Stimulated activated effector memory CD8-positive, alpha-beta T cell treated with anti-CD3 and anti-CD28 coated beads, Interleukin-12 subunit alpha, Interleukin-12 subunit beta, amount 100 ng/mL, for 72 hours (primary cell): ENCODE measurements around the gene ZBTB8A.
"Not testable (repeated sequence)": the region's sequence is repeated elsewhere in the genome, so short reads cannot be mapped to it uniquely, and the experiment has no call there.

Source experiments
- ATAC-seq: fragments of 150-1000 bp; cut with Tn5 transposase; 2 replicates; pipeline ENCODE4 v1.10.0; 2021
- DNase-seq, 2 donors: peaks; one replicate each; pipeline ENCODE4 v3.0.0; 2021 to 2022; ENCODE audit warnings: low spot score in 2 of 2
- H3K27ac Mint-ChIP-seq: one replicate; pipeline ENCODE4 v1.8.0; 2022; ENCODE audit warnings: mild to moderate bottlenecking, mixed read lengths
- H3K36me3 Mint-ChIP-seq: one replicate; pipeline ENCODE4 v1.8.0; 2022; ENCODE audit warnings: mild to moderate bottlenecking, mixed read lengths
- H3K4me1 Mint-ChIP-seq: one replicate; pipeline ENCODE4 v1.8.0; 2022; ENCODE audit warnings: mixed read lengths
- H3K4me3 Mint-ChIP-seq: one replicate; pipeline ENCODE4 v1.8.0; 2022; ENCODE audit warnings: mild to moderate bottlenecking, mixed read lengths
- H3K9me3 Mint-ChIP-seq: one replicate; pipeline ENCODE4 v1.8.0; 2022; ENCODE audit warnings: mixed read lengths

Gene ZBTB8A

DNA sequence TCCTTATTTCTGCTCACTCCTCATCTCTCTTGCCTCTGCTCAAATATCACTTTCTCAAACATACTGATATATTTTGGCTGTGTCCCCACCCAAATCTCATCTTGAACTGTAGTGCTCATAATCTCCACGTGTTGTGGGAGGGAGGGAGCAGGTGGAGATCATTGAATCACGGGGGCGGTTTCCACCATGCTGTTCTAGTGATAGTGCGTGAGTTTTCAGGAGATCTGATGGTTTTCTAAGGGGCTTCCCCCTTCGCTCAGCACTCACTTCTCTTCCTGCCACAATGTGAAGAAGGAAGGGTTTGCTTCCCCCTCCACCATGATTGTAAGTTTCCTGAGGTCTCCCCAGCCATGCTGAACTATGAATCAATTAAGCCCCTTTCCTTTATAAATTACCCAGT lies 84.5 kb downstream of the ZBTB8A start:
- H3K9me3 Mint-ChIP-seq, result no peaks in the 10 kb centered on the region
- H3K36me3 Mint-ChIP-seq, result peaks cover 69% of the 10 kb centered on the region
- peak overlapping the region; percentile 20 for H3K27ac Mint-ChIP-seq
- DNase-seq (no peak), ATAC-seq (peak; percentile 55)
- peak overlapping the region; percentile 1 for H3K4me3 Mint-ChIP-seq
- H3K4me1 Mint-ChIP-seq, result peaks cover 42% of the 10 kb centered on the region

GRCh38 chr1:32626176-32626575 lies 86.9 kb downstream of the ZBTB8A start:
- H3K9me3 Mint-ChIP-seq, result no peaks in the 10 kb centered on the region
- peaks cover 76% of the 10 kb centered on the region for H3K36me3 Mint-ChIP-seq
- no peak for ATAC-seq
- H3K27ac Mint-ChIP-seq, result no peak overlapping the region
- DNase-seq, result no peak
- H3K4me1 Mint-ChIP-seq, result peaks cover 42% of the 10 kb centered on the region
- H3K4me3 Mint-ChIP-seq, result no peak overlapping the region

- peak overlapping the region; percentile 65 for H3K4me3 Mint-ChIP-seq
- ATAC-seq (peak; percentile 73), DNase-seq (peak in 1 of 2 donors; percentile 59)
- peak overlapping the region; percentile 90 for H3K27ac Mint-ChIP-seq
- peaks cover 34% of the 10 kb centered on the region for H3K4me1 Mint-ChIP-seq
- H3K9me3 Mint-ChIP-seq, result no peaks in the 10 kb centered on the region
- H3K36me3 Mint-ChIP-seq, result peaks cover 78% of the 10 kb centered on the region
Observed at GRCh38 chr1:32627596-32628162, 88.5 kb downstream of the ZBTB8A start.

DNA sequence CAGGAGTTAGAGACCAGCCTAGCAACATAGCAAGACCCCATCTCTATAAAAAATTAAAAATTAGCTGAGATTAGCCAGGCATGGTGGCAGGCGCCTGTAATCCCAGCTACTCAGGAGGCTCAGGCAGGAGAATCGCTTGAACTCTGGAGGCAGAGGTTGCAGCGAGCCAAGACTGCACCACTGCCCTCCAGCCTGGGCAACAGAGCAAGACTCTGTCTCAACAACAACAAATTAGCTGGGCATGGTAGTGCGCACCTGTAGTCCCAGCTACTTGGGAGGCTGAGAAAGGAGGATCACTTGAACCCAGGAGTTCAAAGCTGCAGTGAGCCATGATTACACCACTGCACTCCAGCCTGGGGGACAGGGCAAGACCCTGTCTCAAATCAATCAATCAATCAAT lies 90.9 kb downstream of the ZBTB8A start:
- H3K36me3 Mint-ChIP-seq, result peaks cover 88% of the 10 kb centered on the region
- not testable (repeated sequence) for H3K27ac Mint-ChIP-seq, ATAC-seq

DNA sequence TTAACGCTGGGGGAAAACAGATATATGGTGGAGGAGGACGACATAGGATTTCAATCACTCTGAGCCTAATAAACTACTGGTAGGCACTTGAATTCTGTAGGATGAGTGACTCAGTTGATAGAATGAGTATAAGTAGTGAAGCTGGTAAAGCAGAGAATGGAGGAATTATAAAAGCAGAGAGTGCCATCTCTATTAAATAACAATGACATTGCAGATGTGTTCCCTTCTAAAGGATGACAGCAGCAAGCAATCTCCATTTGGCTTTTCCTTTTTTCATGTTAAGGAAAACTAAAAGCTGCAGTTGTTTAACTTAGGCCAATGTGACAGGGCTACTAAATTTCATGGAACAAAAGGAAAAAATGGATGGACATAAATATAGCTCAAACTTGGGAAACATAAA lies 93.6 kb downstream of the ZBTB8A start:
- Mint-ChIP-seq H3K4me3 (no peak overlapping the region), H3K36me3 (peaks cover 88% of the 10 kb centered on the region), H3K4me1 (peaks cover 24% of the 10 kb centered on the region), H3K9me3 (no peaks in the 10 kb centered on the region), H3K27ac (peak overlapping the region; percentile 29)
- DNase-seq (no peak), ATAC-seq (no peak)

More for the DNA sequence above, 90.9 kb downstream of the ZBTB8A start:
- H3K4me3 Mint-ChIP-seq, H3K9me3 Mint-ChIP-seq, DNase-seq: not testable (repeated sequence)
- peaks cover 16% of the 10 kb centered on the region for H3K4me1 Mint-ChIP-seq

- H3K4me3 Mint-ChIP-seq, result no peak overlapping the region
- no peak for ATAC-seq
- DNase-seq, result no peak
- peaks cover 87% of the 10 kb centered on the region for H3K36me3 Mint-ChIP-seq
- H3K4me1 Mint-ChIP-seq, result peaks cover 18% of the 10 kb centered on the region
- H3K27ac Mint-ChIP-seq, result peak overlapping the region; percentile 26
- no peaks in the 10 kb centered on the region for H3K9me3 Mint-ChIP-seq
Observed at GRCh38 chr1:32635508-32636277, 96.5 kb downstream of the ZBTB8A start.

DNA sequence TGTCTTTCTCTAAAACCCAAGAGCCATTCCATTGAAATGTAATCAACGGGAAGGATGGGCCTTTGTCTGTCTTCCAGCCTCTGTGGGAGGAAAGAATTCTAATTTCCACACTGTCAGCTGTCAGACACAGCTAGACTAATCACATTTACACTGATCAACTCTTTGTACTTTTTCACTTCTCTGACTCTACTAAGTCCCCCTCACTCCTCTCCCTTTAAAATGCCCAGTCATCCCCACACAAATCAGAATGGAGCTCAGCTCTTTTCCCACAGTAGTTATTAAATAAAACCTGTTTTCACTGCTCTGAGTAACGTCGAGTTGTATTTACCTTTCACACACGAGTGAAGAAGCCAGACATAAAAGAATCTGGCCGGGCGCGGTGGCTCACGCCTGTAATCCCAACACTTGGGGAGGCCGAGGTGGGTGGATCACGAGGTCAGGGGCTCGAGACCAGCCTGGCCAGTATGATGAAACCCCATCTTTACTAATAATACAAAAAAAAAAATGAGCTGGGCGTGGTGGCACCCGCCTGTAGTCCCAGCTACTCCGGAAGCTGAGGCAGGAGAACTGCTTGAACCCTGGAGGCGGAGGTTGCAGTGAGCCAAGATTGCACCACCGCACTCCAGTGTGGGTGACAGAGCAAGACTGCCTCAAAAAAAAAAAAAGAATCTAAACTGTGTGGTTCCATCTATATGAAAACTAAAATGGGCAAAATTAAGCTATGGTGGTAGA lies 97.9 kb downstream of the ZBTB8A start:
- Mint-ChIP-seq H3K4me1 (peaks cover 18% of the 10 kb centered on the region), H3K9me3 (no peaks in the 10 kb centered on the region), H3K4me3 (no peak overlapping the region), H3K36me3 (peaks cover 77% of the 10 kb centered on the region), H3K27ac (peak overlapping the region; percentile 63)
- ATAC-seq (no peak), DNase-seq (no peak)

GRCh38 chr1:32639489-32640075 lies 100.4 kb downstream of the ZBTB8A start:
- DNase-seq, result no peak
- no peak overlapping the region for H3K4me3 Mint-ChIP-seq
- H3K4me1 Mint-ChIP-seq, result peaks cover 18% of the 10 kb centered on the region
- no peak overlapping the region for H3K27ac Mint-ChIP-seq
- ATAC-seq, result no peak
- H3K9me3 Mint-ChIP-seq, result no peaks in the 10 kb centered on the region
- peaks cover 67% of the 10 kb centered on the region for H3K36me3 Mint-ChIP-seq

- H3K4me1 Mint-ChIP-seq, DNase-seq, ATAC-seq, H3K4me3 Mint-ChIP-seq, H3K9me3 Mint-ChIP-seq, H3K27ac Mint-ChIP-seq: not testable (repeated sequence)
- peaks cover 77% of the 10 kb centered on the region for H3K36me3 Mint-ChIP-seq
Observed at GRCh38 chr1:32642292-32642827, 103.1 kb downstream of the ZBTB8A start.

GRCh38 chr1:32644426-32644825 lies 105.2 kb downstream of the ZBTB8A start:
- H3K9me3 Mint-ChIP-seq, result no peaks in the 10 kb centered on the region
- ATAC-seq (no peak), DNase-seq (no peak)
- H3K4me3 Mint-ChIP-seq, result no peak overlapping the region
- peaks cover 70% of the 10 kb centered on the region for H3K36me3 Mint-ChIP-seq
- H3K27ac Mint-ChIP-seq, result no peak overlapping the region
- peaks cover 14% of the 10 kb centered on the region for H3K4me1 Mint-ChIP-seq

- ATAC-seq (no peak), DNase-seq (peak in 1 of 2 donors; percentile 53)
- Mint-ChIP-seq H3K4me1 (peaks cover 23% of the 10 kb centered on the region), H3K27ac (peak overlapping the region; percentile 61), H3K36me3 (peaks cover 80% of the 10 kb centered on the region), H3K4me3 (peak overlapping the region; percentile 80), H3K9me3 (no peaks in the 10 kb centered on the region)
Observed at GRCh38 chr1:32647308-32648134, 108.3 kb downstream of the ZBTB8A start.

DNA sequence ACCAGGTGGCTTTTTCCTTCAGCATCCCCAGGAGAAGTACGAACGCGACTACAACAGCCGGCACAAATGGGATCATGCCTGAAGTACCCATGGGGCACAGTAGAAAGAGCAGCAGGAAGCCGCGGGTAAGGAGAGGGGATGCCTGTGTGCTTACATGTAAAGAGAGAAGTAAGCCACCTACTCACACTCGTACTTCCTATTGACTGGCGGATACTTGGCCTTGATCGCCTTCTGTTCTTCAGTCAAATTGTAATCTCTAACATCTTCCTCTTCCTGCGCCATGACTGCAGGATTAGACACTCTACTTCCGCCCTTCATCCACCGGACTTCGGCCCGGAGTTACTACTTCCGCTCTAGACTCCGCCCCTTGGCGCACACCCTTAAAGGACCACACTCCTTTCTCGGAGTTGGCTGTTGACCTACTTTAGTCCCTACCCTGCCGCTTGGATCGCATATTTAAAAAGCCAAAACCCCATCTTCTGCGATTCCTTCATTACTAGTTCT lies 111.1 kb downstream of the ZBTB8A start, which contains the start of gene ZBTB8OS:
Gene ZBTB8OS (minus strand): TSS at position 303 of the 504 bp plus-strand sequence. CDS start 21 bp downstream, at position 282.
- H3K36me3 Mint-ChIP-seq, result peaks cover 92% of the 10 kb centered on the region
- peak; percentile 68 to 90 for DNase-seq
- H3K4me3 Mint-ChIP-seq, result peak within 1 kb of the TSS; percentile 80
- H3K4me1 Mint-ChIP-seq, result peaks cover 45% of the 10 kb centered on the region
- H3K27ac Mint-ChIP-seq, result peak within 1 kb of the TSS; percentile 98
- no peaks in the 10 kb centered on the region for H3K9me3 Mint-ChIP-seq
- peak; percentile 85 for ATAC-seq

DNA sequence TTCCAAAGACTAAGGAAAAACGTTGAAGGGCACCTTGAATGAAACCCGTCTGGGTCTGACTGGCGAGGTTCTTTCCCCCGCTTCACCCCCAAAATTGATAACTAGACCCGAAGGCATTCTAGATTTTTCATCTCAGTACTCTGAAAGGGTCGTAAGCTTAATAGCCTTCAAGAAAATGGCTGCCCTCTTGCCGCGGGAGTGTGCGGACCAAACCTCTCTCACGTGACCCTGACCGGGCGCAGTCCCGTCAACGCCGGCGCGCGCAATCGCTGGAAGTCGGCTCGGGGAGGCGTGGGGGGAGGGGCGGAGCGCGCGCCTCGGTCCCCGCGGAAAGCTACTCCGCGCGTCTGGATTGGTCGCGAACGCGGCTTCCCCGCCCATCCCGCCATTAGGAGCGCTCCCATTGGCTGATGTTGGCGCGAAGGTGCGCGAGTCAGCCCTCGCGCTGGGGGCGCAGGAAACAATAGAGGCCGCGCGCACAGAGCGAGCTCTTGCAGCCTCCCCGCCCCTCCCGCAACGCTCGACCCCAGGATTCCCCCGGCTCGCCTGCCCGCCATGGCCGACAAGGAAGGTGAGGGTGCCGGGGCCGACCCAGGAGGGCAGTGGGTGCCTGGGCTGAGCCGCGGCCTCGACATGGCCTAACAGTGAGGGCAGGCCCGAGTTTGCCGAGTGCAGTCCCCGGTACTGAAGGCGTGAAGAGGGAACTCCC lies 111.7 kb downstream of the ZBTB8A start, which contains the start of gene RBBP4:
Gene RBBP4 (plus strand): TSS at position 457 of the 709 bp plus-strand sequence. CDS start 99 bp downstream, at position 556.
- H3K27ac Mint-ChIP-seq, result peak within 1 kb of the TSS; percentile 98
- H3K36me3 Mint-ChIP-seq, result peaks cover 92% of the 10 kb centered on the region
- peak; percentile 99 for DNase-seq
- H3K4me3 Mint-ChIP-seq, result peak within 1 kb of the TSS; percentile 80
- peaks cover 52% of the 10 kb centered on the region for H3K4me1 Mint-ChIP-seq
- peak; percentile 94 for ATAC-seq
- no peaks in the 10 kb centered on the region for H3K9me3 Mint-ChIP-seq
